Trophoblast cell (in vitro differentiated cells and primary cell): Measurements from ENCODE around the gene NOTCH3.
A peak's percentile ranks its signal among the peaks of the same experiment; 100 is the strongest.

Experiments used
- DNase-seq, 2 donors: peaks; one replicate each; pipeline ENCODE4 v3.0.0-alpha.2; 2016
- H2AFZ ChIP-seq: 2 replicates; pipeline ENCODE4 v1.6.1; 2013; ENCODE audit warnings: low read length, moderate library complexity, mild to moderate bottlenecking; ENCODE audit not compliant: insufficient read depth, poor library complexity
- H2AK5ac ChIP-seq: 2 replicates; pipeline ENCODE4 v1.6.1; 2013; ENCODE audit warnings: mild to moderate bottlenecking, low read length
- H2BK120ac ChIP-seq: 2 replicates; pipeline ENCODE4 v1.6.1; 2013; ENCODE audit warnings: low read length, mild to moderate bottlenecking, moderate library complexity; ENCODE audit not compliant: insufficient read depth, poor library complexity
- H2BK12ac ChIP-seq: 2 replicates; pipeline ENCODE4 v1.6.1; 2013; ENCODE audit warnings: mild to moderate bottlenecking, low read length, moderate library complexity
- H2BK5ac ChIP-seq: 2 replicates; pipeline ENCODE4 v1.6.1; 2013; ENCODE audit warnings: low read length, low read depth, moderate library complexity, mild to moderate bottlenecking; ENCODE audit not compliant: poor library complexity
- H3K14ac ChIP-seq: 2 replicates; pipeline ENCODE4 v1.6.1; 2013; ENCODE audit warnings: mild to moderate bottlenecking, low read length
- H3K18ac ChIP-seq: 2 replicates; pipeline ENCODE4 v1.6.1; 2013; ENCODE audit warnings: mild to moderate bottlenecking, low read length
- H3K23ac ChIP-seq: 2 replicates; pipeline ENCODE4 v1.6.1; 2013; ENCODE audit warnings: low read length
- H3K27ac ChIP-seq: 2 replicates; pipeline ENCODE4 v1.5.1; 2013; ENCODE audit warnings: low read depth, mild to moderate bottlenecking, inconsistent platforms, low read length, moderate library complexity
- H3K27me3 ChIP-seq: 2 replicates; pipeline ENCODE4 v1.6.1; 2013; ENCODE audit warnings: inconsistent platforms, mild to moderate bottlenecking, low read length, moderate library complexity; ENCODE audit not compliant: insufficient read depth
- H3K36me3 ChIP-seq, 2 experiments: 1 replicate in 1 of 2; 2 replicates in 1 of 2; pipeline ENCODE4 v1.6.1; 2013; ENCODE audit warnings: low read length in 2 of 2, mild to moderate bottlenecking in 2 of 2, moderate library complexity in 1 of 2; ENCODE audit not compliant: insufficient read depth in 2 of 2, control insufficient read depth in 1 of 2
- H3K4ac ChIP-seq: 2 replicates; pipeline ENCODE4 v1.6.1; 2013; ENCODE audit warnings: low read depth, mild to moderate bottlenecking, low read length, moderate library complexity
- H3K4me1 ChIP-seq, 2 experiments: 1 replicate in 1 of 2; 2 replicates in 1 of 2; pipeline ENCODE4 v1.6.1; 2013; ENCODE audit warnings: low read length in 2 of 2, mild to moderate bottlenecking in 2 of 2, moderate library complexity in 1 of 2; ENCODE audit not compliant: insufficient read depth in 2 of 2, control insufficient read depth in 1 of 2
- H3K4me2 ChIP-seq: 2 replicates; pipeline ENCODE4 v1.6.1; 2013; ENCODE audit warnings: inconsistent platforms, mild to moderate bottlenecking, low read length, moderate library complexity
- H3K4me3 ChIP-seq: 2 replicates; pipeline ENCODE4 v1.5.1; 2013; ENCODE audit warnings: mild to moderate bottlenecking, low read depth, low read length, inconsistent platforms
- H3K79me1 ChIP-seq: one replicate; pipeline ENCODE4 v1.6.1; 2013; ENCODE audit warnings: low read length
- H3K79me2 ChIP-seq: 2 replicates; pipeline ENCODE4 v1.6.1; 2013; ENCODE audit warnings: low read length, mild to moderate bottlenecking; ENCODE audit not compliant: control insufficient read depth, insufficient read depth, poor library complexity
- H3K9ac ChIP-seq: 2 replicates; pipeline ENCODE4 v1.6.1; 2013; ENCODE audit warnings: mild to moderate bottlenecking, low read length
- H3K9me3 ChIP-seq: 2 replicates; pipeline ENCODE4 v1.6.1; 2013; ENCODE audit warnings: low read depth, mild to moderate bottlenecking, control low read depth, inconsistent platforms, low read length; ENCODE audit not compliant: insufficient read depth
- H4K12ac ChIP-seq: 2 replicates; pipeline ENCODE4 v1.6.1; 2013; ENCODE audit warnings: low read depth, mild to moderate bottlenecking, low read length, moderate library complexity
- H4K8ac ChIP-seq: 2 replicates; pipeline ENCODE4 v1.6.1; 2013; ENCODE audit warnings: low read depth, mild to moderate bottlenecking, low read length, moderate library complexity
- H4K91ac ChIP-seq: one replicate; pipeline ENCODE4 v1.6.1; 2013; ENCODE audit warnings: low read depth, mild to moderate bottlenecking, low read length, moderate library complexity
- WGBS: extraction: QIAGEN DNeasy Blood & Tissue Kit; methylation state at CpG from one replicate; pipeline ENCODE4 v1.1.7; 2013; ENCODE audit warnings: missing lambda C conversion rate; ENCODE audit not compliant: insufficient read length, insufficient coverage; ENCODE audit errors: extremely low coverage; 5-methylcytosine and 5-hydroxymethylcytosine counted together

NOTCH3 gene

DNA sequence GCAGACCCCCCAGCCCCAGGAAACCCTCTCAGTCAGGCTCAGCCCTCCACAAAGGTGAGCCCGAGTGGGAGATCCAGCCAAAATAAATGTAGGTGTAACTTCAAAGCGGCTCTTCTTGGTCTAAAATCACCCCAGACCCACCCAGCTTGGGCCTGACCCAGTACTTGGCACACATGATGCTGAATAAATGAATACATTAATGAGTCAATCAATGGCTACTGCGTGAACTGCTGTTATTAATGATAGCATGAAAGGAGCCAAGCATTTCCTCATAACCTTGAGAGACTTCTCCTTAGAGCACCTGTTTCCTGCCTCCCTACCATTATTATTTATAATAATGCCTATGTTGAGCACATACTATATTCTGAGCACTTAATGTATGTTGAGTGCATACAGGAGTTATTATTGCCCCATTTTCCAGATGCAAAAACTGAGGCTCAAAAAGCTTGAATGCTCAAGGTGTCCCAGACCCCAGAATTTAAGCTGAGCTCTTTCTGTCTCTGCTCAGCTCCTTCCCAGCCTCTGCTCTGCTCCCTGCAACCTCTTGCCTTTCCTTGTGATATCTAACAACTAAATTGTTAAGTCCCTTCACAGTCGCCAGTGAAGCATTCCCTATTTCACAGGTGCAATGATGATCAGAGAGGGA lies 4.3 kb downstream of the NOTCH3 start:
- H3K9ac ChIP-seq: no peak overlapping the region
- no peak overlapping the region for H2BK5ac ChIP-seq
- H3K27ac ChIP-seq: no peak overlapping the region
- peaks cover 6% of the 10 kb centered on the region for H3K79me1 ChIP-seq
- H2BK12ac ChIP-seq: no peak overlapping the region
- no peak for DNase-seq
- H3K27me3 ChIP-seq: no peaks in the 10 kb centered on the region
- no peak overlapping the region for H3K18ac ChIP-seq
- H3K9me3 ChIP-seq: peaks cover 3% of the 10 kb centered on the region
- no peak overlapping the region for H4K8ac ChIP-seq
- no peak overlapping the region for H2AFZ ChIP-seq
- no peak overlapping the region for H3K23ac ChIP-seq
- H4K91ac ChIP-seq: no peak overlapping the region
- H3K4me2 ChIP-seq: peak overlapping the region; percentile 85
- no peak overlapping the region for H3K14ac ChIP-seq
- no CpG with 5 or more reads among the region's 4 CpGs for WGBS
- no peak overlapping the region for H3K4ac ChIP-seq
- no peak overlapping the region for H3K4me3 ChIP-seq
- H2BK120ac ChIP-seq: no peak overlapping the region
- H3K36me3 ChIP-seq: peaks cover 26 to 31% of the 10 kb centered on the region in 2 experiments
- H2AK5ac ChIP-seq: no peak overlapping the region
- H3K79me2 ChIP-seq: peaks cover 4% of the 10 kb centered on the region
- peaks cover 0 to 13% of the 10 kb centered on the region in 2 experiments for H3K4me1 ChIP-seq
- no peak overlapping the region for H4K12ac ChIP-seq

DNA sequence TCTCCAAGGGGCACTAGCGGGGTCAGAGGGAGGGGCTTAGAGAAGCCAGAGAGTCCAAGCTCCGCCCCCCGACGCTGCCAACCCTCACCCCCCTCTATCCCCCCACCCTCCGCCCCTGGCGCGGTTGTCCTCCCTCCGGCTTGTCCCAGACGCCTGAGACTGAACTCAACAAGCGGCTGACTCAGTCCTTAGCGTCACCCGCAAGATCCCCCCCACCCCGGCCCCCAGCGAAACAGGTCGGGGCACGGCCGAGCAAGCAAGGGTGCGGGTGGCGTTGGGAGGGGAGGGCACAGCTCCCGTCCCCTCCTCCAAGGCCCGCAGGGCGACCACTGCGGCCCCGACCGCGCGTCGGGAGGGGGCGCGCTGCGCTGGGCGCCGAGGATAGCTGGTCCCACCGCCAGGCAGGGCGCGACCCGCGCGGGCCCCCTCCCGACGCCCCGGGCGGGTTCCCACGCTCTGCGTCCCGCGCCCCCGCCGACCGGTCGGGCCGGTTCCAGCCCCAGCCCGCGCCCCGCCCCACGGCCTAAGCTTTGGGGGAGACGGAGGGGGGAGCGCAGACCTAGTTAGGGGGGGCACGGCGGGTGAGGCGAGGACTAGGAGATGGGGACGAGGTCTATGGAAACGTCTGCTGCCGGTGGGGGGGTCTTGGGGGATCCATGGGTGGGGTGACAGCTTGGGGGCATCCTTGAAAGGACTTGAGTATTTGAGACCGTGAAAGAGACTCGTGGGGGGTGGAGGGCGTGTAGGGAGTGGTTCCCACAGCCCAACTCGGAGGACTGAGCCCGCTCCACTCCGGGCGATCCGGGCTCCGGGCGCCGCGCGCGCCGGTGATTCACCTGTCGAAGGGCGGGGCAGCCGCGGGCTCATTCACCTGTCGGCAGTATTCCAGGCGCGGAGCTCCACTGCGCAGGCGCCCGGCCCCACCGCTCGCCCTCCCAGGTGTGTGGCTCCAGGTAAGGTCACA lies 5.1 kb downstream of the NOTCH3 start:
- no peak overlapping the region for H3K14ac ChIP-seq
- H2AK5ac ChIP-seq: no peak overlapping the region
- no peak overlapping the region for H2BK12ac ChIP-seq
- H3K79me1 ChIP-seq: peaks cover 6% of the 10 kb centered on the region
- H3K18ac ChIP-seq: no peak overlapping the region
- no peak overlapping the region for H2BK120ac ChIP-seq
- no CpG with 5 or more reads among the region's 91 CpGs for WGBS
- no peak overlapping the region for H2AFZ ChIP-seq
- peaks cover 0 to 13% of the 10 kb centered on the region in 2 experiments for H3K4me1 ChIP-seq
- H4K12ac ChIP-seq: no peak overlapping the region
- H3K27me3 ChIP-seq: no peaks in the 10 kb centered on the region
- H3K79me2 ChIP-seq: peaks cover 4% of the 10 kb centered on the region
- peak overlapping the region; percentile 41 for H3K27ac ChIP-seq
- H3K9ac ChIP-seq: no peak overlapping the region
- H3K23ac ChIP-seq: no peak overlapping the region
- peak overlapping the region; percentile 85 for H3K4me2 ChIP-seq
- H4K8ac ChIP-seq: peak overlapping the region; percentile 22
- no peak overlapping the region for H2BK5ac ChIP-seq
- H3K36me3 ChIP-seq: peaks cover 32 to 38% of the 10 kb centered on the region in 2 experiments
- H3K4ac ChIP-seq: no peak overlapping the region
- H3K9me3 ChIP-seq: peaks cover 3% of the 10 kb centered on the region
- H3K4me3 ChIP-seq: peak overlapping the region; percentile 61
- DNase-seq: peak; percentile 94 to 95
- peak overlapping the region; percentile 32 for H4K91ac ChIP-seq

DNA sequence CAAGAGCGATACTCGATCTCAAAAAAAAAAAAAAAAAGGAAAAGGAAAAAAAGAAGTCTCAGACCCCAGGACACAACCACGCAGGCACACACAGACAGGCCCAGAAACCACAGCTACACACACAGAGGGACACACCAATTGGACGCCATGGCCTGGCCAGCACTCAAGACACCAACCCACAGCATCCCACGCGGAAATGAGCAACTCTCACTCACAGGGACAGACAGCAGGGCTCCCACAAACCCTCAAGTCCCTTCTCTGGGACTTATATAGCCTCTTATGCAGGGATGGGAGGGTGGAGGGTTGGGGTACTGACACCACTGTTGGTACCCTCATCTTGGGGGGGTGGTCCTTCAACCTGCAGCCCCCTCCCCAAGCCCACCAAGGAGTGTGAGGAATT lies 5.9 kb downstream of the NOTCH3 start:
- H3K4ac ChIP-seq: peak overlapping the region; percentile 8
- peaks cover 2% of the 10 kb centered on the region for H3K79me1 ChIP-seq
- no peak overlapping the region for H2BK120ac ChIP-seq
- no CpG with 5 or more reads among the region's 6 CpGs for WGBS
- H2BK5ac ChIP-seq: no peak overlapping the region
- peaks cover 3% of the 10 kb centered on the region for H3K9me3 ChIP-seq
- no peak overlapping the region for H2AFZ ChIP-seq
- no peak overlapping the region for H3K4me3 ChIP-seq
- peak in 1 of 2 donors; percentile 20 for DNase-seq
- H3K9ac ChIP-seq: no peak overlapping the region
- H3K18ac ChIP-seq: peak overlapping the region; percentile 0
- no peak overlapping the region for H4K91ac ChIP-seq
- no peak overlapping the region for H3K23ac ChIP-seq
- H3K27me3 ChIP-seq: no peaks in the 10 kb centered on the region
- peaks cover 0 to 13% of the 10 kb centered on the region in 2 experiments for H3K4me1 ChIP-seq
- H3K14ac ChIP-seq: no peak overlapping the region
- no peak overlapping the region for H2BK12ac ChIP-seq
- H4K12ac ChIP-seq: no peak overlapping the region
- no peak overlapping the region for H3K27ac ChIP-seq
- peak overlapping the region; percentile 85 for H3K4me2 ChIP-seq
- peaks cover 37 to 43% of the 10 kb centered on the region in 2 experiments for H3K36me3 ChIP-seq
- no peaks in the 10 kb centered on the region for H3K79me2 ChIP-seq
- H2AK5ac ChIP-seq: no peak overlapping the region
- no peak overlapping the region for H4K8ac ChIP-seq

DNA sequence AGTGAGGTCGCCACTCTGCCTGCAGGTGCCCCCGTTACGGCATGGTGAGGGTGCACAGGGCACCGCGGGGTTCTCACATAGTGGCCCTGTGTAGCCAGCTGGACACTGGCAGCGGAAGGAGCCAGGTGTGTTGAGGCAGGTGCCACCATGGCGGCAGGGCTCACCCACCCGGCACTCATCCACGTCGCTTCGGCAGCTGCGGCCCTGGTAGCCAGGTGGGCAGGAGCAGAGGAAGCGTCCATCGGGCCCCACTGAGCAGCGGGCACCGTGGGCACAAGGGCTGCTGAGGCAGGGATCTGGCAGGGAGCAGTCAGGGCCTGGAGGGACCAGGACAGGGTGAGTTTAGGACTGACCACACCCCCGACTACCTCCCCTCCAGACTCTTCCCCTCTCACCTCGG lies 8.8 kb downstream of the NOTCH3 start:
- peaks cover 0 to 6% of the 10 kb centered on the region in 2 experiments for H3K4me1 ChIP-seq
- no peak overlapping the region for H4K91ac ChIP-seq
- no peak overlapping the region for H3K14ac ChIP-seq
- no peaks in the 10 kb centered on the region for H3K27me3 ChIP-seq
- no peak overlapping the region for H3K18ac ChIP-seq
- H3K79me2 ChIP-seq: no peaks in the 10 kb centered on the region
- no peak overlapping the region for H3K27ac ChIP-seq
- H3K9me3 ChIP-seq: peaks cover 2% of the 10 kb centered on the region
- no peak overlapping the region for H4K8ac ChIP-seq
- DNase-seq: no peak
- H3K36me3 ChIP-seq: peaks cover 48 to 50% of the 10 kb centered on the region in 2 experiments
- no peak overlapping the region for H2BK120ac ChIP-seq
- no CpG with 5 or more reads among the region's 18 CpGs for WGBS
- H3K4me3 ChIP-seq: no peak overlapping the region
- H2AK5ac ChIP-seq: no peak overlapping the region
- no peak overlapping the region for H2AFZ ChIP-seq
- no peak overlapping the region for H2BK5ac ChIP-seq
- no peak overlapping the region for H4K12ac ChIP-seq
- no peak overlapping the region for H3K4me2 ChIP-seq
- no peaks in the 10 kb centered on the region for H3K79me1 ChIP-seq
- no peak overlapping the region for H2BK12ac ChIP-seq
- H3K23ac ChIP-seq: no peak overlapping the region
- no peak overlapping the region for H3K4ac ChIP-seq
- no peak overlapping the region for H3K9ac ChIP-seq
